ENCODE data around the gene TMEM234. TPM values are rescaled to one million over a fixed set of nuclear protein-coding genes. Genes with fewer than 3 reads are reported as not detected.
A peak's percentile ranks its signal among the peaks of the same experiment; 100 is the strongest.

TMEM234 gene
- total and polyA plus RNA-seq, 2 of the 13 experiments (the other 11 are each of a cell fraction or from before 2014, with no cell fraction given) = 6.1 to 9.0 TPM

GRCh38 chr1:32195972-32196823 lies 26.0 kb downstream of the TMEM234 start (continued):
- TF ChIP-seq MAFG (CRISPR knock-in tag; IDR thresholded peaks at IDR 0.05) = no peak
- TF ChIP-seq GLI4 (CRISPR knock-in tag; IDR thresholded peaks at IDR 0.05; ENCODE audit: borderline replicate concordance) = no peak
- no peak for TF ChIP-seq HDAC1 (CRISPR knock-in tag; IDR thresholded peaks at IDR 0.05)
- TF ChIP-seq CREM (IDR thresholded peaks at IDR 0.05) = no peak
- TF ChIP-seq CREM (CRISPR knock-in tag; IDR thresholded peaks at IDR 0.05) = no peak

DNA sequence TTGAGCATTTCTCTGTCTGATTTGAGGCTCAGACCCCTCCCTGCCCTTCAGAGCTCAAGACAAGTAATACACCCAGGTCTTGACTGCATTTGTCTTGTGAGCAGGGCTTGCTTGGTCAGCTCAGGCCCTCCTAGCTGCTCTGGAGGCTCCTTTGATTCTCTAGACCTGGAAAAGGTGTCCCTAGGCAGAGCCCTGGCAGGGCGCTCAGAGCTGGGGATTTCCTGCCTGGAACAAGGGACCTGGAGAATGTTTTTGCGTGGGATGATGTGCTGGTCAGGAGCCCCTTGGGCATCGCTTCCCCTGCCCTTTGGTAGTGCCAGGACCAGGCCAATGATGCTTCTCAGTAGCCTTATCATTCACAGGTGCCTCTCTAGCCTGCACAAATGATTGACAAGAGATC lies 26.6 kb downstream of the TMEM234 start:
- Histone ChIP-seq H3K27ac (ENCODE audit: extremely low read length, insufficient read depth, low read length) (no peak overlapping the region), H3K79me2 (ENCODE audit: insufficient read depth, low read length) (no peaks in the 10 kb centered on the region), H3K27me3 (ENCODE audit: control insufficient read depth in 1 of 2, insufficient read depth in 2 of 2, low read length in 2 of 2) (no peaks in the 10 kb centered on the region), H4K20me1 (ENCODE audit: insufficient read depth, low read length) (no peaks in the 10 kb centered on the region), H3K36me3 (replicated peaks in 1 of 2; ENCODE audit: control insufficient read depth in 1 of 2, insufficient read depth in 2 of 2, low read length in 2 of 2) (peaks cover 43 to 67% of the 10 kb centered on the region in 2 experiments), H2AFZ (ENCODE audit: low read length) (no peak overlapping the region), H3K9ac (ENCODE audit: insufficient read depth, low read depth, low read length) (no peak overlapping the region), H3K4me1 (ENCODE audit: insufficient read depth, low read length) (peaks cover 9% of the 10 kb centered on the region), H3K4me3 (replicated peaks in 1 of 3; ENCODE audit: insufficient read depth in 1 of 3, low read depth in 2 of 3, low read length in 3 of 3) (no peak overlapping the region), H3K4me2 (ENCODE audit: low read depth, low read length) (no peak overlapping the region), H3K9me3 (ENCODE audit: low read length) (no peaks in the 10 kb centered on the region)
- ATAC-seq (no peak), DNase-seq (ENCODE audit: low spot score) (no peak), FAIRE-seq (no peak)
- 100% methylated on average over 1 of the region's 3 CpGs for WGBS (ENCODE audit: low lambda C conversion rate)
- BruUV-seq (replicated peaks) = no TSS peak
- in situ Hi-C loops (cut with HindIII; ENCODE audit: extremely low pct_ligation_motif_present, low pct_unique_long_range_greater_than_20kb) = no loop called here
- ChIA-PET POLR2A (interaction anchor here (1.1 kb wide), 1 partner anchor 16 kb away, joined by 4 read pairs; the partner anchor contains the start of gene TXLNA), CTCF (ENCODE audit: low intra/inter-chr PET ratio, low total read pairs) (no interaction called here)
- TF ChIP-seq ZNF749 (CRISPR knock-in tag; IDR thresholded peaks at IDR 0.05; ENCODE audit: borderline replicate concordance) (no peak), POLR2G (IDR thresholded peaks at IDR 0.05; ENCODE audit: low read depth, low read length) (peak; percentile 32), ZIK1 (CRISPR knock-in tag; IDR thresholded peaks at IDR 0.05; ENCODE audit: borderline replicate concordance, low read depth) (no peak)
- intact Hi-C loops (cut with micrococcal nuclease; ENCODE audit: unreplicated experiment) = no loop called here
